ENCODE measurements around the gene SLC1A6.
"Not testable (repeated sequence)": the region's sequence is repeated elsewhere in the genome, so short reads cannot be mapped to it uniquely, and the experiment has no call there.

The SLC1A6 gene

GRCh38 chr19:14954071-14954655 is 25.5 kb downstream of the SLC1A6 start:
- no peak for DNase-seq

GRCh38 chr19:14952767-14953166 is 26.9 kb downstream of the SLC1A6 start:
- no peak for DNase-seq

DNA sequence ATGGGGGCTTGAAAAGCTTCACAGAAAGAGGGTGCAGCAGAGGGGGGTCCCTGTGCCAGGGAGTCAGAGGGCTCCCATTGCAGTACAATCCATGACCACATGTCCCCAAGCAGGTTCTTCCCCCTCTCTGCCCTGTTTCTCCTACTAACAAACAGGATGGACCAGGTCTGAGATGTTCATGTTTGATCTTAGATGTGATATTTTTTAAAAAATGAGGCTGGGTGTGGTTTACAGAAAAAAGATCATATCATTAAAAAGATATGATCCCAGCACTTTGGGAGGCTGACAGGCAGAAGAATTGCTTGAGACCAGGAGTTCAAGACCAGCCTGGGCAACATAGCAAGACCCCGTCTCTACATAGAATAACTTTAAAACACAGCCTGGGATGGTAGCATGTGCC is 29.2 kb downstream of the SLC1A6 start:
- no peak for DNase-seq

DNA sequence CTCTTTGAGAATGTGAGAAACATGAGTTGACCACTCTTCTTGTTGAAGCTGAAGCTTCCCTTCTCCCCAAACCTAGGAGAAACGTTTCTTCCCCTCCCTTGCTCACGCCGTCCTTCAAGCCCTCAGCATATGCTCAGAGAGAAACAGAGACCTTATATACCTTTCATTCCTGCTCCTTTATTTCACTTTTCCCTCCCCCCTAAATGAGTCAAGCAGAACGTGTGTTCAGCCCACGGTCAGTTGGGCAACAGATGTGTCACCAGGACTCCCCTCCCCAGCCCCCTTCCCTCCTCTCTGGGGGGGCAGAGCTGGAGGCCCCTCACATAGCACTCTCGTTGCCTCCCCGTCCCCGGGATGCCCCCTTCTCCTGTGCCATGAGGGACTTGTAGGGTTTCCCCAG is 29.8 kb downstream of the SLC1A6 start:
- no peak for DNase-seq

DNA sequence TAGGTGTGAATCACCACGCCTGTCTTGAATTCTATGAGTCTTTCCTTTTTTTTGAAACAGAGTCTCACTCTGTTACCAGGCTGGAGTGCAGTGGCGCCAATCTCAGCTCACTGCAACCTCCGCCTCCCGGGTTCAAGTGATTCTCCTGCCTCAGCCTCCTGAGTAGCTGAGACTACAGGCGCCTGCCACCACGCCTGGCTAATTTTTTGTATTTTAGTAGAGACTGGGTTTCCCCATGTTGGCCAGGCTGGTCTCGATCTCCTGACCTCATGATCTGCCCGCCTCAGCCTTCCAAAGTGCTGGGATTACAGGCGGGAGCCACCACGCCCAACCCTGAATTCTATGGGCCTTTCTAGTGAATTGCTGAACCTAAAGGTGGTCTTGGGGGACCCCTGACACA is 30.3 kb downstream of the SLC1A6 start:
- DNase-seq, result not testable (repeated sequence)

- DNase-seq, result no peak
Measured at GRCh38 chr19:14944456-14944855, 35.2 kb downstream of the SLC1A6 start.

GRCh38 chr19:14943601-14944000 is 36.1 kb downstream of the SLC1A6 start:
- DNase-seq, result no peak

GRCh38 chr19:14941189-14941588 is 38.5 kb downstream of the SLC1A6 start, which contains the start of gene OR7C2:
OR7C2 (plus strand) TSS chr19:14941489; CDS start chr19:14941489, 0 bp downstream.
- no peak for DNase-seq

GRCh38 chr19:14940266-14940665 is 39.4 kb downstream of the SLC1A6 start:
- DNase-seq, result no peak

- DNase-seq, result no peak
Measured at GRCh38 chr19:14933506-14933905, 46.2 kb downstream of the SLC1A6 start.

DNA sequence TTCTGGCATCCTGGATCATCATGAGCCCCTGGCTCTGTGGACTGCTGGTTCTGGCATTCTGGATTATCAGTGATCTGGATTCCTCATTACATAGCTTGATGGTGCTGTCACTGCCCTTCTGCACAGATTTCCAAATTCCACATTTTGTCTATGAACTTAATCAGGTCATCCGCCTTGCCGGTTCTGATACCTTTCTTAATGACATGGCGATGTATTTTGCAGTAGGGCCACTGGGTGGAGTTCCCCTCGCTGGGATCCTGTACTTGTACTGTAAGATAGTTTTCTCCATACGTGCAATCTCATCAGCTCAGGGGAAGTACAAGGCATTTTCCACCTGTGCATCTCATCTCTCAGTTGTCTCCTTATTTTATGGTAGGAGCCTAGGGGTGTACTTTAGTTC is 62.8 kb downstream of the SLC1A6 start:
- DNase-seq, result no peak

DNA sequence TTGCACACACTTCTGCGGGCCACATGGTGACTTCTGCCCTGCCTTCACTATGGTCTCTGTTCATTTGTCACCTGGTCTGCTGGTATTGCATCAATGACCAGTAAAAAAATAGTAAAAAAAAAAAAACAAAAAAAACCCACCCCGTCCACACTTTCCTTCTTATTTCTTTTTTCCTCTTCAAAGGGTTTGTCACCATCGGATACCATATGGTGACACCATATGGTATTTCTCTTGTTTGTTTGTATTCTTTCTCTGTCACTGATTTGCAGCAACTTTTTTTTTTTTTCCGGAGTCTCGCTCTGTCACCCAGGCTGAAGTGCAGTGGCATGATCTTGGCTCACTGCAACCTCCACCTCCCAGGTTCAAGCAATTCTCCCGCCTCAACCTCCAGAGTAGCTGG is 64.5 kb downstream of the SLC1A6 start:
- DNase-seq, result no peak

DNA sequence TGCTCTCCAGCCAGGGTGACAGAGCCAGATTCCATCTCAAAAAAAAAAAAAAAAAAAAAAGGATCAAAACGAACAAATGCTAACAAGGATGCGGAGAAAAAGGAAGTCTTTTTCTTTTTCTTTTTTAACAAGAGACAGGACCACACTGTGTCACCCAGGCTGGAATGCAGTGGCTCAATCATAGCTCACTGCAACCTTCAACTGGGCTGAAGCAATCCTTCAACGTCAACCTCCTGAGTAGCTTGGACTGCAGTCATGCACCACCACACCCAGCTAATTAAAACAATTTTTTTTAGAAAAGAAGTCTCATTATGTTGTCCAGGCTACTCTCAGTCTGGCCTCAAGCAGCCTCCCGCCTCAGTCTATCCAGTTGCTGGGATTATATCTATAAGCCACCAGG is 73.0 kb downstream of the SLC1A6 start:
- DNase-seq, result no peak

- DNase-seq, result no peak
Measured at GRCh38 chr19:14901675-14902260, 77.9 kb downstream of the SLC1A6 start.
